Loucy (cell line): Measurements from ENCODE around the gene GRID2.

Experiments used
- EZH2phosphoT487 ChIP-seq: fragments of 200-600 bp; IDR thresholded peaks from 2 replicates; pipeline ENCODE4 v1.6.1; 2018; ENCODE audit warnings: antibody characterized with exemption, mild to moderate bottlenecking, moderate library complexity, borderline replicate concordance
- TF ChIP-seq, protein P1 (sequence below): fragments of 200-600 bp; sonication (generic); conservative IDR thresholded peaks from 2 replicates; pipeline ENCODE4 v1.5.1; 2014; ENCODE audit warnings: mild to moderate bottlenecking, antibody characterized with exemption, low read length

DNA sequence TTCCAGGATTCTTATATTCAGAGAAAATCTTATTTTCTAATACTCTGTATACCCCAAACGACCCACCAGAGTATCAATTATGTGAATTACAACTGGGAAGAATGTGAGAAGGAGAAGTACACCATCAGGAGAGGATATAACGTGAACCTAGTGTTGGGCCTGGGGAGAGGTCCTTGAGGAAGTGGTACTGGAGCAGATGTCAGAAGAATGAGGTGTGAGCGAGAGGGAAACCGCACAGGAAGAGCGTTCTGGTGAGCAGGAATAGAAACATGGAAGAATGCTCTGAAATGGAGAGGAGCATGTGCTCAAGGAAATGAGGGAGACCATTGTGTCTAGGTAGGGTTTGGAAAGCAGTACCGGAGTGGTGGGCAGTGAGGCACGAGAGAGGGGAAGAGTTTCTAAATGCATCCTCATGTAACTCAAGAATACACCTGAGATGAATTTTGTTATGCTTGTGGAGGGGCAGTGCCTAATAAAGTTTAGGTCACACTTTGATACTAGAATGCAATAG lies 151.6 kb downstream of the GRID2 start:
- TF ChIP-seq, protein P1, sequence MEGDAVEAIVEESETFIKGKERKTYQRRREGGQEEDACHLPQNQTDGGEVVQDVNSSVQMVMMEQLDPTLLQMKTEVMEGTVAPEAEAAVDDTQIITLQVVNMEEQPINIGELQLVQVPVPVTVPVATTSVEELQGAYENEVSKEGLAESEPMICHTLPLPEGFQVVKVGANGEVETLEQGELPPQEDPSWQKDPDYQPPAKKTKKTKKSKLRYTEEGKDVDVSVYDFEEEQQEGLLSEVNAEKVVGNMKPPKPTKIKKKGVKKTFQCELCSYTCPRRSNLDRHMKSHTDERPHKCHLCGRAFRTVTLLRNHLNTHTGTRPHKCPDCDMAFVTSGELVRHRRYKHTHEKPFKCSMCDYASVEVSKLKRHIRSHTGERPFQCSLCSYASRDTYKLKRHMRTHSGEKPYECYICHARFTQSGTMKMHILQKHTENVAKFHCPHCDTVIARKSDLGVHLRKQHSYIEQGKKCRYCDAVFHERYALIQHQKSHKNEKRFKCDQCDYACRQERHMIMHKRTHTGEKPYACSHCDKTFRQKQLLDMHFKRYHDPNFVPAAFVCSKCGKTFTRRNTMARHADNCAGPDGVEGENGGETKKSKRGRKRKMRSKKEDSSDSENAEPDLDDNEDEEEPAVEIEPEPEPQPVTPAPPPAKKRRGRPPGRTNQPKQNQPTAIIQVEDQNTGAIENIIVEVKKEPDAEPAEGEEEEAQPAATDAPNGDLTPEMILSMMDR: no peak
- TF ChIP-seq EZH2phosphoT487: no peak
